GM10266 (cell line): Measurements from ENCODE around the gene MIEF1.

Source experiments
- DNase-seq: peaks from one replicate; pipeline ENCODE4 v3.0.0; 2012; ENCODE audit errors: extremely low spot score
- CTCF ChIP-seq: IDR thresholded peaks from 2 replicates; pipeline ENCODE4 v1.5.1; 2012; ENCODE audit warnings: mild to moderate bottlenecking, low read depth; ENCODE audit not compliant: control insufficient read depth, insufficient read depth; ENCODE audit errors: missing control alignments

Gene MIEF1

DNA sequence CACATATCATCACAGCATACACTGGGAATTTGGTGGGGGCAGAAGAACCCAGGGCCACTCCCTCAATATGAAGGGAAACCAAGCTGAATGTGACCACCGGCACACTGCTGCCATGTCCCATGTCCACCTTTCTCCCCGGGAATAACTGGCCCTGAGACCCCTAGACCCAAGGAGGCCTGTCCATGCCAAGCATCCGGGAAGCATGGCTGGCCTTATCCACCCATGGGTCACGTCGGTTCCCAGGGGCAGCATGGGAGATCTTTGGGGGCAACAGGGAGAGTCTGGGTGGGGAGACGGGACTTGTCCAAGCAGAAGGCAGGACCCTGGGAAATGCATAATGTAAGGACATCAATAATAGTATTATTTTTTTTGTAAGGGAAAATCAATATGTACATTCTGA lies 10.4 kb upstream of the MIEF1 start:
- DNase-seq: no peak
- TF ChIP-seq CTCF: no peak

GRCh38 chr22:39492186-39492585 lies 9.9 kb upstream of the MIEF1 start:
- no peak for DNase-seq
- TF ChIP-seq CTCF: no peak

- DNase-seq: no peak
- TF ChIP-seq CTCF: no peak
These were observed 8.3 kb upstream of the MIEF1 start for GRCh38 chr22:39493759-39494158.

GRCh38 chr22:39494471-39495120 lies 7.5 kb upstream of the MIEF1 start:
- TF ChIP-seq CTCF: no peak
- DNase-seq: no peak

GRCh38 chr22:39496131-39496838 lies 5.8 kb upstream of the MIEF1 start:
- TF ChIP-seq CTCF: peak; percentile 66
- DNase-seq: peak; percentile 65

DNA sequence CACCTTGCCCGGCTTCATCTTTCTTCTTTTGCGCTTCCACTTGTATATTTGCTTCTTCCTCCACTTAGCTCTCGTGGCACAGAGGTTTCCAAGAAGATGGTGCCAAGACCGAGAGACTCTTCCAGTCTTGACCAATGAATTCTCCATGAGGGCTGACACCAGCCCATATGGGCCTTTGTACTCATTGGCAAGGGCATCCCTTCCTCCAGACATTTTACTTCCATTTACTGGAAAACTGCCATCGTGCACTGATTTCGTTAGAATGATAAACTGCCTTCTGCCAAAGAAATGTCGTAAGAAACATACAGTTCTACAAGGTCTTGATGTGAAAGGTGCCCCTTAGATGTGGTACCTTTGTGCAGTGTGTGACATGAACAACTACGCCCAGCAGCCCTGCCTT lies 4.7 kb upstream of the MIEF1 start:
- TF ChIP-seq CTCF: no peak
- no peak for DNase-seq

GRCh38 chr22:39498368-39498767 lies 3.7 kb upstream of the MIEF1 start:
- DNase-seq: no peak

More at GRCh38 chr22:39498368-39498767, 3.7 kb upstream of the MIEF1 start:
- no peak for TF ChIP-seq CTCF
